SK-N-SH (cell line): ENCODE data around the gene PBX3. TPM values are rescaled to one million over a fixed set of nuclear protein-coding genes. Genes with fewer than 3 reads are reported as not detected.

Source experiments
- CTCF ChIA-PET: fragments of 300-600, 350-600 bp; formaldehyde crosslinking; extraction: SDS; loops from one replicate; lab custom pipeline; 2021; lab: Yijun Ruan, JAX
- POLR2A ChIA-PET: fragments of 350-600 bp; sonication (Branson Sonifier 250); formaldehyde crosslinking; extraction: SDS; loops from one replicate; lab custom pipeline; 2020; ENCODE audit warnings: antibody characterized with exemption, inconsistent platforms; lab: Yijun Ruan, JAX
- DNase-seq: peaks from one replicate; pipeline ENCODE4 v3.0.0; 2012
- H2AFZ ChIP-seq: fragments of 200-600 bp; sonication (generic); 2 replicates; pipeline ENCODE4 v1.8.1; 2016; ENCODE audit warnings: antibody characterized with exemption, mild to moderate bottlenecking, low read depth
- H3F3A ChIP-seq: fragments of 200-600 bp; sonication (generic); replicated peaks from 2 replicates; pipeline ENCODE3; 2016; ENCODE audit warnings: antibody characterized with exemption, mild to moderate bottlenecking; ENCODE audit not compliant: insufficient read depth
- H3K27ac ChIP-seq, 2 experiments: fragments of 200-500 bp in 1 of 2; fragments of 200-600 bp in 1 of 2; sonication (Bioruptor generic) in 1 of 2; sonication (generic), shearing (Covaris generic) in 1 of 2; 2 replicates each; pipeline versions ENCODE4 v1.5.1 to v1.6.1; 2014 to 2016; ENCODE audit warnings: low read depth in 2 of 2, inconsistent platforms in 1 of 2, low read length in 1 of 2, mild to moderate bottlenecking in 1 of 2, mixed read lengths in 1 of 2
- H3K27me3 ChIP-seq: fragments of 200-600 bp; sonication (generic), shearing (Covaris generic); 2 replicates; pipeline ENCODE4 v1.6.1; 2016; ENCODE audit warnings: mixed run types; ENCODE audit not compliant: insufficient read depth
- H3K36me3 ChIP-seq, 2 experiments: fragments of 200-500 bp in 1 of 2; fragments of 200-600 bp in 1 of 2; sonication (Bioruptor generic) in 1 of 2; sonication (generic) in 1 of 2; replicated peaks in 1 of 2; 2 replicates each; pipeline versions ENCODE3 to v1.5.1; 2014 to 2016; ENCODE audit warnings: low read length in 1 of 2, mild to moderate bottlenecking in 1 of 2; ENCODE audit not compliant: insufficient read depth in 2 of 2, control insufficient read depth in 1 of 2
- H3K4me1 ChIP-seq, 2 experiments: fragments of 200-500 bp in 1 of 2; fragments of 200-600 bp in 1 of 2; sonication (Bioruptor generic) in 1 of 2; sonication (generic), shearing (Covaris generic) in 1 of 2; 2 replicates each; pipeline versions ENCODE4 v1.5.1 to v1.6.1; 2014 to 2016; ENCODE audit warnings: low read depth in 1 of 2, low read length in 1 of 2, mixed run types in 1 of 2; ENCODE audit not compliant: insufficient read depth in 2 of 2, control insufficient read depth in 1 of 2
- H3K4me2 ChIP-seq: fragments of 200-600 bp; sonication (generic), shearing (Covaris generic); 2 replicates; pipeline ENCODE4 v1.6.1; 2017; ENCODE audit warnings: mixed run types
- H3K4me3 ChIP-seq, 2 experiments: fragments of 200-500 bp in 1 of 2; fragments of 200-600 bp in 1 of 2; sonication (Bioruptor generic) in 1 of 2; sonication (generic), shearing (Covaris generic) in 1 of 2; 2 replicates each; pipeline versions ENCODE4 v1.5.1 to v1.8.1; 2014 to 2016; ENCODE audit warnings: low read depth in 2 of 2, inconsistent platforms in 1 of 2, low read length in 1 of 2, mild to moderate bottlenecking in 1 of 2, mixed read lengths in 1 of 2, moderate library complexity in 1 of 2
- H3K79me2 ChIP-seq: fragments of 200-600 bp; sonication (generic); 2 replicates; pipeline ENCODE4 v1.8.1; 2017; ENCODE audit warnings: mild to moderate bottlenecking; ENCODE audit not compliant: insufficient read depth
- H3K9ac ChIP-seq: fragments of 200-600 bp; sonication (generic); 2 replicates; pipeline ENCODE4 v1.6.1; 2017; ENCODE audit warnings: mixed run types
- H3K9me2 ChIP-seq: fragments of 200-600 bp; sonication (generic); 2 replicates; pipeline ENCODE4 v1.6.1; 2017; ENCODE audit warnings: mixed run types
- H3K9me3 ChIP-seq: fragments of 200-600 bp; sonication (generic); 2 replicates; pipeline ENCODE4 v1.6.1; 2017; ENCODE audit warnings: mixed run types, mild to moderate bottlenecking, moderate library complexity
- H4K20me1 ChIP-seq: fragments of 200-600 bp; sonication (generic); 2 replicates; pipeline ENCODE4 v1.6.1; 2017; ENCODE audit warnings: mild to moderate bottlenecking, mixed run types; ENCODE audit not compliant: insufficient read depth
- EP300 ChIP-seq, 2 experiments: IDR thresholded peaks; 2 replicates each; pipeline versions ENCODE4 v1.4.0 to v1.6.1; 2012; ENCODE audit warnings: borderline replicate concordance in 1 of 2, low read depth in 1 of 2, low read length in 1 of 2
- EZH2phosphoT487 ChIP-seq: fragments of 200-600 bp; sonication (generic); IDR thresholded peaks from 2 replicates; pipeline ENCODE4 v1.6.1; 2017; ENCODE audit warnings: low read depth, mixed run types, mild to moderate bottlenecking, antibody characterized with exemption, moderate library complexity, borderline replicate concordance
- FOSL2 ChIP-seq: IDR thresholded peaks from 2 replicates; pipeline ENCODE4 v1.4.0; 2012; ENCODE audit warnings: low read depth, mild to moderate bottlenecking, moderate library complexity, borderline replicate concordance
- FOXM1 ChIP-seq: IDR thresholded peaks from 2 replicates; pipeline ENCODE4 v1.4.0; 2012; ENCODE audit warnings: low read depth, mild to moderate bottlenecking
- GATA2 ChIP-seq: sonication (generic); formaldehyde crosslinking; IDR thresholded peaks from 2 replicates; pipeline ENCODE4 v1.5.0; 2020; ENCODE audit warnings: mild to moderate bottlenecking, missing genetic modification reagents
- JUND ChIP-seq: IDR thresholded peaks from 2 replicates; pipeline ENCODE4 v1.4.0; 2012
- NRF1 ChIP-seq: IDR thresholded peaks from 2 replicates; pipeline ENCODE4 v1.6.1; 2012; ENCODE audit warnings: low read depth, mild to moderate bottlenecking, low read length
- PBX3 ChIP-seq: IDR thresholded peaks from 2 replicates; pipeline ENCODE4; 2012
- RAD21 ChIP-seq: IDR thresholded peaks from 2 replicates; pipeline ENCODE4 v1.6.1; 2012; ENCODE audit warnings: mild to moderate bottlenecking, low read length
- RCOR1 ChIP-seq: fragments of 150-350 bp; IDR thresholded peaks from 2 replicates; pipeline ENCODE4 v1.6.1; 2017; ENCODE audit warnings: antibody characterized with exemption, low read length
- TAF1 ChIP-seq: IDR thresholded peaks from 2 replicates; pipeline ENCODE4 v1.6.1; 2012; ENCODE audit warnings: low read depth, mild to moderate bottlenecking, low read length, moderate library complexity, borderline replicate concordance
- TCF12 ChIP-seq: IDR thresholded peaks from 2 replicates; pipeline ENCODE4 v1.4.0; 2012
- USF1 ChIP-seq: IDR thresholded peaks from 2 replicates; pipeline ENCODE4 v1.4.0; 2012; ENCODE audit warnings: low read depth, borderline replicate concordance
- ZBTB33 ChIP-seq: IDR thresholded peaks from 2 replicates; pipeline ENCODE4 v1.4.0; 2012; ENCODE audit warnings: low read depth, borderline replicate concordance
- WGBS: methylation state at CpG from one replicate; pipeline ENCODE4 v1.1.6; 2017; ENCODE audit warnings: low lambda C conversion rate; 5-methylcytosine and 5-hydroxymethylcytosine counted together
- polyA plus RNA-seq, 3 experiments: library from polyadenylated mRNA; depleted of rRNA; stranded (reverse); fragments of >200 nt; gene quantifications; 2 replicates each; pipeline ENCODE4 v1.2.3, GENCODE V29; 2012

The PBX3 gene
- polyA plus RNA-seq, 1 of the 3 experiments (the other 2 are of a cell fraction) = 73.0 TPM

GRCh38 chr9:125742657-125743056 lies 4.5 kb upstream of the PBX3 start (continued):
- TF ChIP-seq ZBTB33 = no peak
- TF ChIP-seq EZH2phosphoT487 = no peak
- no peak for TF ChIP-seq EP300 (IDR thresholded peaks at IDR 0.05; ENCODE audit: borderline replicate concordance in 1 of 2, low read depth in 1 of 2, low read length in 1 of 2)
- TF ChIP-seq FOXM1 = no peak
- no peak for TF ChIP-seq RCOR1
- TF ChIP-seq FOSL2 = no peak
- TF ChIP-seq JUND = no peak

- Histone ChIP-seq H4K20me1 (no peaks in the 10 kb centered on the region), H3K9me2 (no peaks in the 10 kb centered on the region), H3K9me3 (no peaks in the 10 kb centered on the region), H2AFZ (no peak overlapping the region), H3K27me3 (no peaks in the 10 kb centered on the region), H3K79me2 (peaks cover 16% of the 10 kb centered on the region), H3K36me3 (peaks cover 0 to 6% of the 10 kb centered on the region in 2 experiments), H3F3A (peaks cover 24% of the 10 kb centered on the region), H3K4me2 (peak overlapping the region; percentile 74; the same call in 1 of the 2 replicates), H3K4me1 (peaks cover 6 to 9% of the 10 kb centered on the region in 2 experiments; a peak in 3 of 4 replicates), H3K27ac (peak overlapping the region in 1 of 2 experiments; percentile 72; a peak in 2 of 4 replicates), H3K4me3 (no peak overlapping the region), H3K9ac (no peak overlapping the region)
- DNase-seq = no peak
- CTCF ChIA-PET = interaction anchor here (1.2 kb wide), 1 partner anchor 654 kb away, joined by 3 read pairs; no protein-coding TSS in a partner anchor
- POLR2A ChIA-PET = no interaction called here
- TF ChIP-seq TCF12 (no peak), EP300 (IDR thresholded peaks at IDR 0.05; ENCODE audit: borderline replicate concordance in 1 of 2, low read depth in 1 of 2, low read length in 1 of 2) (no peak), JUND (no peak), PBX3 (no peak), NRF1 (no peak), TAF1 (no peak), USF1 (no peak), RAD21 (no peak), EZH2phosphoT487 (no peak), GATA2 (CRISPR knock-in tag) (no peak)
- WGBS = 86% methylated on average over 5 of the region's 5 CpGs
Observed at GRCh38 chr9:125743682-125744428, 3.3 kb upstream of the PBX3 start.
